Testis (tissue), 3 donors: ENCODE results near the gene TRRAP. TPM values are rescaled to one million over a fixed set of nuclear protein-coding genes. Genes with fewer than 3 reads are reported as not detected.
A peak's percentile ranks its signal among the peaks of the same experiment; 100 is the strongest.

Source experiments
- DNase-seq: peaks from one replicate; pipeline ENCODE4 v3.0.0-alpha.2; 2019
- H3K27ac ChIP-seq, 2 donors: fragments of 200-600 bp; sonication (generic); one replicate each; pipeline ENCODE4 v1.5.1; 2019
- H3K27me3 ChIP-seq: fragments of 200-600 bp; sonication (generic); one replicate; pipeline ENCODE4 v1.5.1; 2019
- H3K36me3 ChIP-seq: fragments of 200-600 bp; sonication (generic); one replicate; pipeline ENCODE4 v1.5.1; 2017; ENCODE audit warnings: low read depth; ENCODE audit errors: missing control alignments
- H3K4me1 ChIP-seq: fragments of 200-600 bp; sonication (generic); one replicate; pipeline ENCODE4 v1.5.1; 2019
- H3K4me3 ChIP-seq, 2 donors: fragments of 200-600 bp; sonication (generic); one replicate each; pipeline ENCODE4 v1.5.1; 2017 to 2019
- H3K9me3 ChIP-seq: fragments of 200-600 bp; sonication (generic); one replicate; pipeline ENCODE4 v1.5.1; 2017
- CTCF ChIP-seq, 3 experiments: fragments of 450-650 bp in 2 of 3; fragments of 200-600 bp in 1 of 3; sonication (generic) in 1 of 3; IDR thresholded peaks; one replicate each; pipeline ENCODE4 v1.5.1; 2016 to 2019; ENCODE audit warnings: antibody characterized with exemption in 3 of 3, mild to moderate bottlenecking in 2 of 3, moderate library complexity in 1 of 3
- POLR2A ChIP-seq: fragments of 450-650 bp; IDR thresholded peaks from one replicate; pipeline ENCODE4 v1.6.1; 2017; ENCODE audit warnings: antibody characterized with exemption, mild to moderate bottlenecking, moderate library complexity
- WGBS, 2 donors: methylation state at CpG; one replicate each; pipeline ENCODE4 v1.1.5; 2018; 5-methylcytosine and 5-hydroxymethylcytosine counted together
- intact Hi-C: fragments of 100-400 bp; cut with DNase I; formaldehyde crosslinking; loops from one replicate; pipeline ENCODE4 v1.15.1; 2023; ENCODE audit warnings: low total_unique reads
- polyA plus RNA-seq: library from polyadenylated mRNA; stranded (reverse); fragments of 350-450 nt; fragmentation: Illumina TruSeq; extraction: RNeasy Lipid Tissue Mini Kit (QIAGEN cat#74804); gene quantifications from one replicate; pipeline ENCODE4 v1.2.3, GENCODE V29; 2014; ENCODE audit warnings: low read depth, low replicate concordance; ENCODE audit not compliant: insufficient read depth
- total RNA-seq, 2 donors: library from RNA; depleted of rRNA; stranded (reverse); fragments of >200 nt; gene quantifications; one replicate each; pipeline ENCODE4 v1.2.3, GENCODE V29; 2016

Gene TRRAP
- total and polyA plus RNA-seq, 3 donors from 2014 or later = 45.6 to 120 (median 119) TPM

- Histone ChIP-seq H3K27ac (peak overlapping the region in 1 of 2 donors; percentile 86), H3K36me3 (no peaks in the 10 kb centered on the region), H3K4me3 (no peak overlapping the region), H3K27me3 (no peaks in the 10 kb centered on the region), H3K9me3 (no peaks in the 10 kb centered on the region), H3K4me1 (peaks cover 24% of the 10 kb centered on the region)
- no peak for TF ChIP-seq POLR2A
- TF ChIP-seq CTCF (IDR thresholded peaks at IDR 0.05) = no peak
- intact Hi-C loops = no loop called here
- peak; percentile 12 for DNase-seq
- WGBS, 2 donors = 88 to 89% methylated on average over 15 of the region's 15 CpGs
Measured at GRCh38 chr7:99032928-99033327, 154.6 kb downstream of the TRRAP start.

GRCh38 chr7:99033765-99034164, 155.4 kb downstream of the TRRAP start:
- intact Hi-C loops = no loop called here

GRCh38 chr7:99034932-99035722, 156.8 kb downstream of the TRRAP start:
- peaks cover 24% of the 10 kb centered on the region for H3K4me1 ChIP-seq
- H3K9me3 ChIP-seq = no peaks in the 10 kb centered on the region
- H3K27ac ChIP-seq = peak overlapping the region in 1 of 2 donors; percentile 34
- DNase-seq = peak; percentile 12
- TF ChIP-seq CTCF (IDR thresholded peaks at IDR 0.05) (no peak), POLR2A (no peak)
- H3K4me3 ChIP-seq = no peak overlapping the region
- no peaks in the 10 kb centered on the region for H3K36me3 ChIP-seq
- intact Hi-C loops = no loop called here
- H3K27me3 ChIP-seq = no peaks in the 10 kb centered on the region
- 91 to 95% methylated on average over 30 of the region's 30 CpGs for WGBS, 2 donors

More at GRCh38 chr7:99033765-99034164, 155.4 kb downstream of the TRRAP start:
- Histone ChIP-seq H3K27me3 (no peaks in the 10 kb centered on the region), H3K36me3 (no peaks in the 10 kb centered on the region), H3K27ac (peak overlapping the region in 1 of 2 donors; percentile 86), H3K9me3 (no peaks in the 10 kb centered on the region), H3K4me3 (no peak overlapping the region), H3K4me1 (peaks cover 24% of the 10 kb centered on the region)
- WGBS, 2 donors = 74% methylated on average over 4 of the region's 4 CpGs; no CpG with 5 or more reads in 1 of the 2 donors
- TF ChIP-seq CTCF (IDR thresholded peaks at IDR 0.05) (no peak), POLR2A (no peak)
- peak; percentile 12 for DNase-seq

- DNase-seq = peak; percentile 15
- H3K27me3 ChIP-seq = no peaks in the 10 kb centered on the region
- H3K9me3 ChIP-seq = no peaks in the 10 kb centered on the region
- WGBS, 2 donors = 55 to 73% methylated on average over 25 to 26 of the region's 26 CpGs
- intact Hi-C loops = no loop called here
- TF ChIP-seq CTCF (IDR thresholded peaks at IDR 0.05) = no peak
- no peak for TF ChIP-seq POLR2A
- H3K4me1 ChIP-seq = peaks cover 21% of the 10 kb centered on the region
- no peak overlapping the region for H3K4me3 ChIP-seq
- H3K27ac ChIP-seq = peak overlapping the region in 1 of 2 donors; percentile 34
- no peaks in the 10 kb centered on the region for H3K36me3 ChIP-seq
Measured at GRCh38 chr7:99035723-99036545, 157.6 kb downstream of the TRRAP start.
